HEK293T (cell line): ENCODE measurements around the gene ADAMTS13.
"Not testable (repeated sequence)": the region's sequence is repeated elsewhere in the genome, so short reads cannot be mapped to it uniquely, and the experiment has no call there.

ENCODE experiments used
- CTCF ChIA-PET: fragments of 350-600 bp; formaldehyde crosslinking; extraction: SDS; loops from one replicate; lab custom pipeline; 2021; ENCODE audit warnings: antibody characterized with exemption, inconsistent platforms; lab: Yijun Ruan, JAX
- POLR2A ChIA-PET: fragments of 350-600 bp; formaldehyde crosslinking; extraction: SDS; loops from one replicate; lab custom pipeline; 2020; ENCODE audit warnings: antibody characterized with exemption, inconsistent platforms; lab: Yijun Ruan, JAX
- DNase-seq: peaks from one replicate; pipeline ENCODE4 v3.0.0; 2012; ENCODE audit warnings: mixed read lengths; ENCODE audit errors: extremely low spot score
- ARNT ChIP-seq: fragments of 450-650 bp; IDR thresholded peaks from 2 replicates; pipeline ENCODE4 v1.6.1; 2017; ENCODE audit warnings: mild to moderate bottlenecking
- BHLHE40 ChIP-seq: fragments of 450-650 bp; IDR thresholded peaks from 2 replicates; pipeline ENCODE4 v1.6.1; 2016; ENCODE audit warnings: mild to moderate bottlenecking, moderate library complexity, borderline replicate concordance
- CTBP1 ChIP-seq: fragments of 450-650 bp; IDR thresholded peaks from 2 replicates; pipeline ENCODE4 v1.6.1; 2016; ENCODE audit warnings: borderline replicate concordance
- ELF4 ChIP-seq: fragments of 450-650 bp; IDR thresholded peaks from 2 replicates; pipeline ENCODE4 v1.6.1; 2017; ENCODE audit warnings: antibody characterized with exemption
- FOXA1 ChIP-seq: fragments of 450-650 bp; IDR thresholded peaks from 2 replicates; pipeline ENCODE4 v1.6.1; 2016; ENCODE audit warnings: mild to moderate bottlenecking
- FOXK2 ChIP-seq: fragments of 450-650 bp; IDR thresholded peaks from 2 replicates; pipeline ENCODE4 v1.6.1; 2016; ENCODE audit warnings: mild to moderate bottlenecking
- FOXM1 ChIP-seq: fragments of 450-650 bp; IDR thresholded peaks from 2 replicates; pipeline ENCODE4 v1.6.1; 2017; ENCODE audit warnings: mild to moderate bottlenecking, borderline replicate concordance
- HDGF ChIP-seq: fragments of 450-650 bp; IDR thresholded peaks from 2 replicates; pipeline ENCODE4 v1.6.1; 2017; ENCODE audit warnings: antibody characterized with exemption, borderline replicate concordance
- L3MBTL2 ChIP-seq: fragments of 450-650 bp; conservative IDR thresholded peaks from 2 replicates; pipeline ENCODE4 v1.6.1; 2016; ENCODE audit warnings: mild to moderate bottlenecking
- LEF1 ChIP-seq: fragments of 450-650 bp; IDR thresholded peaks from 2 replicates; pipeline ENCODE4 v1.6.1; 2017; ENCODE audit warnings: mild to moderate bottlenecking, borderline replicate concordance
- NFRKB ChIP-seq: fragments of 450-650 bp; IDR thresholded peaks from 2 replicates; pipeline ENCODE4 v1.6.1; 2016; ENCODE audit warnings: mild to moderate bottlenecking, moderate library complexity
- SP1 ChIP-seq: fragments of 450-650 bp; IDR thresholded peaks from 2 replicates; pipeline ENCODE4 v1.6.1; 2017
- SUZ12 ChIP-seq: fragments of 450-650 bp; IDR thresholded peaks from 2 replicates; pipeline ENCODE4 v1.6.1; 2016; ENCODE audit warnings: mild to moderate bottlenecking
- TARDBP ChIP-seq: fragments of 450-650 bp; IDR thresholded peaks from 2 replicates; pipeline ENCODE4 v1.6.1; 2016
- ZNF384 ChIP-seq: fragments of 450-650 bp; IDR thresholded peaks from 2 replicates; pipeline ENCODE4 v1.6.1; 2016
- TF ChIP-seq, protein P1 (sequence below): fragments of 450-650 bp; IDR thresholded peaks from 2 replicates; pipeline ENCODE4 v1.6.1; 2016

The ADAMTS13 gene

DNA sequence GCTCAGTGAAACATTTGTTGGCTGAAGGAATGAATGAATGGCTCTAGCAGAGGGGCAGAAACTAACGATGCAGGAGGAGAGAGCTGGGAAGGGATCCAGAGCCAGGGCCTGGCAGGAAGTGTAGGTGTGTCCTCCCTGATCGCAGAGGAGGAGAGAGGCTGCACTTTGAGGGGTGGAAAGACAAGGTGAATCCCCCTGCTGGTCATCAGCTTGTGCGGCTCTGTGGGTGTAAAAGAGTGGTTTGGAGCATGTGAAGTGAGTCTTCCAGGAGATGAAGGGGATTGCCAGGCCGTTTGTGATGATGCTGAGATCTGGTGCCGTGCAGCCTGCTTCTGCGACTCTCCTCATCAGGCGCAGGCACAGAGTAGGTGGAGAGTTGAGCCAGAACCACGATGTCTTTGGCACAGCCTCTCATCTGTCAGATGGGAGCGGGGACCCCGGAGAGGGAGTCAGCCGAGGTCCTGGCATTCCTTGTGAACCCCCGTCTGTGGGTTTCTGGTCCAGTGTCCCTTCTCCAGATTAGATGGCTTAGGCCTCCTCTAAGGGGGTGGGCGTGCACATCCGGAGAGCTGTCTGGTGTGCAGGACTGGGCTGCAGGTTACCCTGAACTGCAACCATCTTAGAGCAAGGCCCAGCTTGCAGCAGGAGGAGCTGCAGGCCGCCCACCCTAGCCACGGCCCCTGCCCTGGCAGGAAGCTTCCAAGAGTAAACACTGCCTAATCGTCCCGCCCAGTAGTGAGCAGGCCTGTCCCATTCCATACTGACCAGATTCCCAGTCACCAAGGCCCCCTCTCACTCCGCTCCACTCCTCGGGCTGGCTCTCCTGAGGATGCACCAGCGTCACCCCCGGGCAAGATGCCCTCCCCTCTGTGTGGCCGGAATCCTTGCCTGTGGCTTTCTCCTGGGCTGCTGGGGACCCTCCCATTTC, at the start of gene ADAMTS13:
TSS of gene ADAMTS13 (plus strand) at position 753 of the 928 bp plus-strand sequence. CDS start at position 830, 77 bp downstream.
- TF ChIP-seq, protein P1, sequence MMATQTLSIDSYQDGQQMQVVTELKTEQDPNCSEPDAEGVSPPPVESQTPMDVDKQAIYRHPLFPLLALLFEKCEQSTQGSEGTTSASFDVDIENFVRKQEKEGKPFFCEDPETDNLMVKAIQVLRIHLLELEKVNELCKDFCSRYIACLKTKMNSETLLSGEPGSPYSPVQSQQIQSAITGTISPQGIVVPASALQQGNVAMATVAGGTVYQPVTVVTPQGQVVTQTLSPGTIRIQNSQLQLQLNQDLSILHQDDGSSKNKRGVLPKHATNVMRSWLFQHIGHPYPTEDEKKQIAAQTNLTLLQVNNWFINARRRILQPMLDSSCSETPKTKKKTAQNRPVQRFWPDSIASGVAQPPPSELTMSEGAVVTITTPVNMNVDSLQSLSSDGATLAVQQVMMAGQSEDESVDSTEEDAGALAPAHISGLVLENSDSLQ = no peak
- TF ChIP-seq ARNT = no peak
- TF ChIP-seq FOXK2 = no peak
- TF ChIP-seq FOXM1 = no peak
- no peak for TF ChIP-seq CTBP1
- TF ChIP-seq BHLHE40 = no peak
- no peak for TF ChIP-seq FOXA1
- no peak for TF ChIP-seq TARDBP
- no peak for TF ChIP-seq LEF1
- TF ChIP-seq SP1 = no peak
- TF ChIP-seq ZNF384 = no peak
- TF ChIP-seq L3MBTL2 = no peak
- no peak for TF ChIP-seq NFRKB
- TF ChIP-seq HDGF = no peak
- TF ChIP-seq SUZ12 = no peak
- DNase-seq = peak; percentile 31
- ChIA-PET CTCF (interaction anchor here (0.7 kb wide), 1 partner anchor 383 kb away, joined by 4 read pairs; no protein-coding TSS in a partner anchor), POLR2A (interaction anchor here (1.4 kb wide), 1 partner anchor 38 kb away, joined by 3 read pairs; the partner anchor contains the start of gene CACFD1)

DNA sequence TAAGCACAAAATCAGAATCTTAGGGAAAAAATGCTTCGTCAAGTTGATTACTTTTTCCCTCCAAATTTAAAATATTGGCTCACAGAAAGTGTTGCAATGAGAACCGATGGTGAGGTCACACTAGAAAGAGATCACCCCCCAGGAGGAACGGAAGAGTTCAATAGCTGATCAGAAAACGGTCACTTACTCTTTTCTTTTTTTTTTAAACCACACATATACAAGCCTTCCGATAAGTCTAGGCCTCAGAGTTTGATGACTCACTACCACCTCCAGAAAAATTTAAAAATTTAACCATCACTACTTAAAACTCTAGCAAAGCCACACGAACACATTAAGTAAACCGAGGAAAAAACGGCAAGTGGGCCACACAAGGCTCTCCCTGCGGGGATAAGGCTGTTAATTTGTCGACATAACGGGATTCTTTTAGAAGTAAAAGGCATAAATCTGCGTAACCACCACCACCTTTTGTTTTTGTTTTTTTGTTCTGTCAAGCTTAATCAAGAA, 47.5 kb upstream of the ADAMTS13 start:
- CTCF ChIA-PET = interaction anchor here (0.5 kb wide), 1 partner anchor 214 kb away, joined by 4 read pairs; no protein-coding TSS in a partner anchor
- DNase-seq = no peak
- POLR2A ChIA-PET = interaction anchor here (0.6 to 1.4 kb wide), 10 partner anchors 11 to 104 kb away, joined by 3 to 15 read pairs (median 5); partner anchors contain the start of genes CACFD1, MED22, RPL7A and SLC2A6
- TF ChIP-seq NFRKB = no peak
- TF ChIP-seq FOXM1 = no peak
- no peak for TF ChIP-seq HDGF
- TF ChIP-seq SUZ12 = no peak
- TF ChIP-seq SP1 = no peak
- no peak for TF ChIP-seq CTBP1
- no peak for TF ChIP-seq BHLHE40
- no peak for TF ChIP-seq FOXK2
- TF ChIP-seq, protein P1 = no peak
- TF ChIP-seq ELF4 = no peak
- TF ChIP-seq ZNF384 = no peak
- TF ChIP-seq ARNT = no peak
- TF ChIP-seq LEF1 = no peak
- TF ChIP-seq FOXA1 = no peak
- no peak for TF ChIP-seq L3MBTL2

DNA sequence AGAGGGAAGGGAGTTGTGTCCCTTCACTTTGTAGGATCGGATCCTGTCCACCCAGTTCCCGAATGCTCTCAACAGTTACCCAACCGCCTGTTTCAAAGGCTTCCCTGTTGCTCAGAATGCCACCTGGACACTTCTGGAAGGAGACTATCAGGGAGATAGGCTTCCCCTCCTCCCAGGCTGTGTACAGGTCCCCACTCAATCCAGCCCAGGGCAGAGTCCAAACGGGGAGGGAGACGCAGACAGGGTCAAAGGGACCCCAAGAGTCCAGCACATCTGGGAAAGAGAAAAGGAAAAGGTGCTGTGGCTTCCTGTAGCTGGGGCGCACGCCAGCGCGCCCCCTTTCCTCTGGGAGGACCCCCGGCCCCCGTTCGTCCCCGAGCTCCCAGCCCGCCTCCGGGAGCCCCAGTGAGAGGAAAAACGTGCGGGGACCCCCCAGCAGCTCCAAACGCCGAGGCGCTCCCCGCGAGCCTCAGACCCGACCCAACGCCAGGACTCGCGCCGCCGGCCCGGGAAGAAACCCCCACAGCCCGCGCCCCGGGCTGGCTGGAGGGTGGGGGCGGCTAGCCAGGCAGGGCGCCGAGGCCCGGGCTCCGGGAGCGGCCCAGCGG, 46.9 kb upstream of the ADAMTS13 start:
- TF ChIP-seq ZNF384 (no peak), FOXK2 (no peak), SP1 (no peak), ARNT (no peak), HDGF (no peak), NFRKB (no peak), TARDBP (no peak), FOXA1 (no peak), BHLHE40 (no peak), LEF1 (no peak), FOXM1 (no peak), ELF4 (no peak), L3MBTL2 (no peak), CTBP1 (no peak), SUZ12 (no peak)
- TF ChIP-seq, protein P1 = no peak
- ChIA-PET CTCF (interaction anchor here (0.5 kb wide), 1 partner anchor 214 kb away, joined by 4 read pairs; no protein-coding TSS in a partner anchor), POLR2A (interaction anchor here (0.6 to 1.3 kb wide), 8 partner anchors 11 to 103 kb away, joined by 3 to 15 read pairs (median 5); partner anchors contain the start of genes CACFD1, MED22, RPL7A and SLC2A6)
- peak; percentile 35 for DNase-seq

DNA sequence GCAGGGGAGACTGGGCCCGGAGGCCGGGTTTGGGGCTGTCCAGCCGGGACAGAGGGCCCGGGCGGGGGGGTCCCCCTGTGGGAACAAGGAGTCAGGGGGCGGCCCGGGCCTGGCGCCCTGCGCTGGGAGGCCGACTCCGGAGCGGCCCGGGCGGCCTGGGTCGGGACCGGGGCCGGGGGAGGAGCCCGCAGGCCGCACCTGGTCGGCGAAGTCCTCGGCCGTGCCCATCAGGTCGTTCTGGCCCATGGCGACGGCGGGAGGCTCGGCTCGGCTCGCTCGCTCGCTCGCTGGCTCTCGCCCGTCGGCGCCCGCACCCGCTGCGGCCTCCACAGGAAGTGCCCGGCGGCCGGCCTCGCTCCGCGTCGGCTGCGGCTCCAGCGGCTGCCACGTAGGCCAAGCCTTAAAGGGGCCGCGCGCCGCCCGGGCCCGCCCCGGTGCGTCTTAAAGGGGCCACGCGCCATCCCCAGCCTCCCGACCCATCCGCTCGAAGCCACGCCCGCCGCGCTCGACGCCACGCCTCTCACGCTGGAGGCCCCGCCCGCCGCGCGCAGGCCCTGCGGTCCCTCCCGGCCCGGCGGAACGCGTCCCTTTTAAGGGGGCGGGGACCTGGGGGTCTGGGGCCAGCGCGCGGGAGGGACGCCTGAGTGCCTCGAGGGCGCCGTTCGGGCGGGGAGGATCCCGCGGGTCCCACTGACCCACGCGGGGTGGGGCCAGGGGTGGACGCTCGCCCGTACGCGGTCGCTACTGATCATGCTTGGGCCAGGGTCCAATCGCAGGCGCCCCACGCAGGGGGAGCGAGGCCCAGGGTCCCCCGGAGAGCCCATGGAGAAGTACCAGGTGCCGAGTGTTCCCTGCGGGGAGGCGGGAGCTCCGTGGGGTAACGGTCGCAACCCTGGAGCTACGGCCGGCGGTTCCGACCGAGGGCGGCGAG, 46.2 kb upstream of the ADAMTS13 start, which contains the start of the genes STKLD1 and SURF4:
TSS of gene STKLD1 (plus strand) at position 643 of the 931 bp plus-strand sequence. CDS start at position 751, 108 bp downstream.
TSS of gene SURF4 (minus strand) at position 337 of the 931 bp plus-strand sequence. CDS start at position 246, 91 bp downstream.
- TF ChIP-seq L3MBTL2 = peak; percentile 93
- no peak for TF ChIP-seq TARDBP
- TF ChIP-seq FOXA1 = no peak
- no peak for TF ChIP-seq BHLHE40
- peak; percentile 63; the same call in 1 of the 2 replicates for TF ChIP-seq SP1
- peak; percentile 89 for TF ChIP-seq FOXM1
- no peak for TF ChIP-seq FOXK2
- no peak for TF ChIP-seq HDGF
- CTCF ChIA-PET = interaction anchor here (0.7 kb wide), 1 partner anchor 214 kb away, joined by 4 read pairs; no protein-coding TSS in a partner anchor
- DNase-seq = peak; percentile 99
- POLR2A ChIA-PET = interaction anchor here (0.9 to 3.1 kb wide), 10 partner anchors 11 to 102 kb away, joined by 3 to 15 read pairs (median 6); partner anchors contain the start of genes CACFD1, MED22, RPL7A and SLC2A6

DNA sequence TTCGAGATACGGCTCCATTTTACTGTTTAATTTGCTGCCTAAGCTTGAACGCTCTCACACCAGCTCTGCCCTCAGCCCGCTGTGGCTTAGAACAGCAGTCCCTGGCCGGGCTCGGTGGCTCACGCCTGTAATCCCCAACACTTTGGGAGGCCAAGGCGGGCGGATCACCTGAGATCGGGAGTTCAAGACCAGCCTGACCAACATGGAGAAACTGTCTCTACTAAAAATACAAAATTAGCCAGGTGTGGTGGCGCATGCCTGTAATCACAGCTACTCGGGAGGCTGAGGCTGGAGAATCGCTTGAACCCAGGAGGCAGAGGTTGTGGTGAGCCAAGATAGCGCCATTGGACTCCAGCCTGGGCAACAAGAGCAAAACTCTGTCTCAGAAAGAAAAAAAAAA, 44.9 kb upstream of the ADAMTS13 start:
- ChIA-PET CTCF (interaction anchor here (0.5 to 0.6 kb wide), 2 partner anchors 48 to 80 kb away, joined by 3 to 4 read pairs; no protein-coding TSS in a partner anchor), POLR2A (interaction anchor here (1.0 to 3.1 kb wide), 5 partner anchors 12 to 31 kb away, joined by 3 to 13 read pairs (median 4); partner anchors contain the start of genes MED22 and RPL7A)
- not testable (repeated sequence) for DNase-seq
